GM13976 (cell line): ENCODE results near the gene FOXK1.

ENCODE experiments used
- DNase-seq: peaks from one replicate; pipeline ENCODE4 v3.0.0; 2012; ENCODE audit warnings: low spot score
- CTCF ChIP-seq: IDR thresholded peaks from 2 replicates; pipeline ENCODE4 v1.5.1; 2012; ENCODE audit warnings: borderline replicate concordance, mild to moderate bottlenecking; ENCODE audit not compliant: insufficient read depth; ENCODE audit errors: extremely low read depth, missing control alignments, control extremely low read depth
- in situ Hi-C: fragments of 300-500 bp; cut with MboI; formaldehyde crosslinking; loops from one replicate; pipeline ENCODE4 v1.12.0; 2022; ENCODE audit warnings: low sequenced_read_pairs, mixed read lengths, inconsistent platforms; ENCODE audit not compliant: unreplicated experiment

Gene FOXK1

GRCh38 chr7:4787541-4787940 lies 105.4 kb downstream of the FOXK1 start:
- in situ Hi-C loops = no loop called here
- TF ChIP-seq CTCF = no peak
- DNase-seq = no peak

DNA sequence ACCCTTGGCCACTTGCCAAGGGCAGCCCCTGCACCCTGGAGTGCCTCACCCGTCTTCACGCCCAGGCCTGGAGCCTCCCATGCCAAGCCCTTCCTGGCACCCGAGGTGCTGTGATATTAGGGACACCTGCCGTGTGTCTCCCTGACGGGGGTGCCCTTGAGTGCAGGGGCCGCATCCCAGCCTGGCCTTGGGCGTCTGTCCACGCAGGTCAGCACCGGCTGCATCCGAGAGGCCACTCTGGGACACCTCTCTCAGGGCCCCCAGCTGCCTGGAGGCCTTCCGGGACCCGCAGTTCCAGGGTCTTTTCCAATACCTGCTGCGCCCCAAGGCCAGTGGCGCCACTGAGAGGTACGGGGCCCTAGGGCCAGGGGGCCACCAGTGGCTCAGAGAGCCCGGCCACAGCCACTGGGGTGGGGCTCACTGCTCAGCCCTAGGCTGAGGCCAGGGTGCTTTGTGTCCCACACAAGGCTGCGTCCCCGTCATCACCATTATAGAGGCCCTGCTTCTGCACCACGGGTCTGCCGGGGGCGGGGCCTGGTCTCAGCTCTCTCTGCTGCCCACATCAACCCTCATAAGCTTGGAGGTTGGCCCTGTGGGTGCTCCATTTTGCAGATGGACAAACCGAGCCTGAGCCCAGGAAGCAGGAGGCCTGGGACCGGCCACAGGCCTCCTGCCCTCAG lies 106.0 kb downstream of the FOXK1 start:
- in situ Hi-C loops = no loop called here
- DNase-seq = no peak
- TF ChIP-seq CTCF = no peak

GRCh38 chr7:4788627-4789189 lies 106.6 kb downstream of the FOXK1 start:
- DNase-seq = no peak
- in situ Hi-C loops = no loop called here
- TF ChIP-seq CTCF = no peak

- in situ Hi-C loops = loop anchor here (10.0 kb wide), 1 partner anchor 295 kb away; no protein-coding TSS in a partner anchor
- no peak for DNase-seq
- no peak for TF ChIP-seq CTCF
Observed at GRCh38 chr7:4789194-4790077, 107.3 kb downstream of the FOXK1 start.

- TF ChIP-seq CTCF = no peak
Observed at GRCh38 chr7:4790078-4790465, 108.0 kb downstream of the FOXK1 start.

DNA sequence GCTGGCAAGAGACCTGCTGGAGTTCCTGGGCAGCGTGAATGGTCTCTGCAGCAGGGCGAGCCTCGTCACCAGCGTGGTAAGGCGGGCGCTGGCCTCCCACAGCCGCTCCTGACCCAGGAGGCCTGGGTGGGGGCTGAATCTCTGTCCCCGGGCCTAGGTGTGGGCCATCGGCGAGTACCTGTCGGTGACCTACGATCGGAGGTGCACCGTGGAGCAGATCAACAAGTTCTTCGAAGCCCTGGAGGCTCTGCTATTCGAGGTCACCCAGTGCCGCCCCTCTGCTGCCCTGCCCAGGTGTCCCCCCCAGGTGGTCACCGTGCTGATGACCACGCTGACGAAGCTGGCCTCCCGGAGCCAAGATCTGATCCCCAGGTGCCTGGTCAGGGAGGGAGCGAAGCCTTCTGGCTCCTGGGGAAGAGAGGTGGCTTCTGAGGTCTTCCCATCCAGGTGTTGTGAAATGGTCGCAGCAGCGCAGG lies 108.5 kb downstream of the FOXK1 start:
- no peak for DNase-seq
- in situ Hi-C loops = loop anchor here (10.0 kb wide), 1 partner anchor 294 kb away; no protein-coding TSS in a partner anchor
- no peak for TF ChIP-seq CTCF

More at GRCh38 chr7:4790078-4790465, 108.0 kb downstream of the FOXK1 start:
- DNase-seq = no peak
- in situ Hi-C loops = loop anchor here (10.0 kb wide), 1 partner anchor 295 kb away; no protein-coding TSS in a partner anchor
